Upper lobe of left lung (tissue), 6 donors: Measurements from ENCODE around the gene AACS. TPM values are rescaled to one million over a fixed set of nuclear protein-coding genes. Genes with fewer than 3 reads are reported as not detected.

Source experiments
- ATAC-seq, 2 donors: fragments of 200-7000 bp; cut with Tn5 transposase; one replicate each; pipeline ENCODE4 v1.9.1; 2022; ENCODE audit warnings: mild to moderate bottlenecking in 2 of 2, moderate library complexity in 2 of 2; ENCODE audit not compliant: low FRiP score in 2 of 2
- DNase-seq, 2 donors: peaks; one replicate each; pipeline ENCODE4 v3.0.0-alpha.2; 2019 to 2020
- H3K27ac ChIP-seq, 4 donors: fragments of 200-600 bp; sonication (generic); one replicate each; pipeline ENCODE4 v1.5.1; 2016 to 2019
- H3K27me3 ChIP-seq, 4 donors: fragments of 200-600 bp; sonication (generic); one replicate each; pipeline ENCODE4 v1.5.1; 2017 to 2019
- H3K36me3 ChIP-seq, 4 donors: fragments of 200-600 bp; sonication (generic); one replicate each; pipeline ENCODE4 v1.5.1; 2016 to 2019
- H3K4me1 ChIP-seq, 4 donors: fragments of 200-600 bp; sonication (generic); one replicate each; pipeline ENCODE4 v1.5.1; 2018 to 2019
- H3K4me3 ChIP-seq, 4 donors: fragments of 200-600 bp; sonication (generic); one replicate each; pipeline ENCODE4 v1.5.1; 2017 to 2019; ENCODE audit warnings: mild to moderate bottlenecking in 2 of 4, moderate library complexity in 1 of 4
- H3K9me3 ChIP-seq, 4 donors: fragments of 200-600 bp; sonication (generic); one replicate each; pipeline ENCODE4 v1.5.1; 2018 to 2019
- CTCF ChIP-seq, 6 experiments: fragments of 450-650 bp in 4 of 6; fragments of 200-600 bp in 2 of 6; sonication (generic) in 2 of 6; IDR thresholded peaks; one replicate each; pipeline ENCODE4 v1.5.1; 2016 to 2019; ENCODE audit warnings: antibody characterized with exemption in 6 of 6
- EP300 ChIP-seq, 4 donors: sonication (generic); formaldehyde crosslinking; IDR thresholded peaks; one replicate each; pipeline ENCODE4 v1.5.1; 2017; ENCODE audit warnings: antibody characterized with exemption in 4 of 4, control low read depth in 2 of 4
- POLR2A ChIP-seq, 4 donors: fragments of 450-650 bp; IDR thresholded peaks; one replicate each; pipeline ENCODE4 v1.5.1; 2016 to 2017; ENCODE audit warnings: antibody characterized with exemption in 4 of 4, mild to moderate bottlenecking in 2 of 4
- POLR2AphosphoS5 ChIP-seq, 2 donors: sonication (generic); formaldehyde crosslinking; IDR thresholded peaks; one replicate each; pipeline ENCODE4 v1.5.1; 2017; ENCODE audit warnings: antibody characterized with exemption in 2 of 2
- WGBS, 2 donors: methylation state at CpG; one replicate each; pipeline ENCODE4 v1.1.5; 2017 to 2018; 5-methylcytosine and 5-hydroxymethylcytosine counted together
- total RNA-seq, 6 donors: library from RNA; depleted of rRNA in 4 of 6; stranded (reverse); fragments of >200 nt in 4 of 6; gene quantifications; one replicate each; pipeline versions ENCODE4 v1.1.0 to v1.2.1, GENCODE V29; 2016 to 2021
- donor health status: DM: no; HTN: no; CAD: no; lungs with moderate emphysema.
- donor health status: DM: no; HTN: yes; CAD: no; lungs with severe emphysema.

AACS gene
- total RNA-seq, 6 donors from 2014 or later = 14.7 to 28.6 (median 25.5) TPM

GRCh38 chr12:125093681-125094330, 28.6 kb downstream of the AACS start:
- Histone ChIP-seq H3K27ac (peak overlapping the region in 1 of 4 donors; percentile 30), H3K4me3 (no peak overlapping the region), H3K36me3 (peaks cover 0 to 27% (median 16%) of the 10 kb centered on the region in 4 donors), H3K9me3 (no peaks in the 10 kb centered on the region), H3K27me3 (no peaks in the 10 kb centered on the region), H3K4me1 (peaks cover 0 to 20% (median 14%) of the 10 kb centered on the region in 4 donors)
- ATAC-seq (no peak), DNase-seq (no peak)
- TF ChIP-seq POLR2A (IDR thresholded peaks at IDR 0.05) (no peak), CTCF (IDR thresholded peaks at IDR 0.05) (no peak), EP300 (IDR thresholded peaks at IDR 0.05) (no peak), POLR2AphosphoS5 (IDR thresholded peaks at IDR 0.05) (no peak)
- 60 to 80% methylated on average over 4 to 26 of the region's 26 CpGs for WGBS, 2 donors

- H3K4me1 ChIP-seq = peaks cover 0 to 20% (median 14%) of the 10 kb centered on the region in 4 donors
- WGBS, 2 donors = 92 to 95% methylated on average over 7 of the region's 7 CpGs
- no peaks in the 10 kb centered on the region for H3K27me3 ChIP-seq
- H3K36me3 ChIP-seq = peaks cover 0 to 13% (median 5%) of the 10 kb centered on the region in 4 donors
- no peaks in the 10 kb centered on the region for H3K9me3 ChIP-seq
- DNase-seq (no peak), ATAC-seq (no peak)
- TF ChIP-seq POLR2AphosphoS5 (IDR thresholded peaks at IDR 0.05) = no peak
- TF ChIP-seq POLR2A (IDR thresholded peaks at IDR 0.05) = no peak
- no peak for TF ChIP-seq EP300 (IDR thresholded peaks at IDR 0.05)
- TF ChIP-seq CTCF (IDR thresholded peaks at IDR 0.05) = no peak
- no peak overlapping the region for H3K27ac ChIP-seq
- no peak overlapping the region for H3K4me3 ChIP-seq
Measured at GRCh38 chr12:125096894-125097293, 31.7 kb downstream of the AACS start.

- Histone ChIP-seq H3K9me3 (no peaks in the 10 kb centered on the region), H3K27me3 (no peaks in the 10 kb centered on the region), H3K4me3 (no peak overlapping the region), H3K4me1 (peaks cover 0 to 20% (median 12%) of the 10 kb centered on the region in 4 donors), H3K27ac (no peak overlapping the region), H3K36me3 (peaks cover 0 to 12% (median 1%) of the 10 kb centered on the region in 4 donors)
- ATAC-seq (no peak), DNase-seq (no peak)
- 67 to 79% methylated on average over 12 of the region's 12 CpGs for WGBS, 2 donors
- TF ChIP-seq POLR2A (IDR thresholded peaks at IDR 0.05) = no peak
Measured at GRCh38 chr12:125097427-125097826, 32.2 kb downstream of the AACS start.

GRCh38 chr12:125098676-125099408, 33.6 kb downstream of the AACS start:
- TF ChIP-seq EP300 (IDR thresholded peaks at IDR 0.05) (no peak), POLR2AphosphoS5 (IDR thresholded peaks at IDR 0.05) (no peak), POLR2A (IDR thresholded peaks at IDR 0.05) (no peak), CTCF (IDR thresholded peaks at IDR 0.05) (no peak)
- Histone ChIP-seq H3K36me3 (peaks cover 4 to 13% (median 8%) of the 10 kb centered on the region in 4 donors), H3K4me1 (peaks cover 0 to 7% (median under 1%) of the 10 kb centered on the region in 4 donors), H3K9me3 (no peaks in the 10 kb centered on the region), H3K4me3 (no peak overlapping the region), H3K27me3 (no peaks in the 10 kb centered on the region), H3K27ac (no peak overlapping the region)
- 61 to 67% methylated on average over 15 of the region's 15 CpGs for WGBS, 2 donors
- ATAC-seq = no peak
- no peak for DNase-seq

GRCh38 chr12:125099409-125099782, 34.2 kb downstream of the AACS start:
- TF ChIP-seq POLR2A (IDR thresholded peaks at IDR 0.05) = no peak
- TF ChIP-seq EP300 (IDR thresholded peaks at IDR 0.05) = no peak
- no peak for TF ChIP-seq POLR2AphosphoS5 (IDR thresholded peaks at IDR 0.05)
- no peak for TF ChIP-seq CTCF (IDR thresholded peaks at IDR 0.05)
- H3K9me3 ChIP-seq = no peaks in the 10 kb centered on the region
- H3K4me1 ChIP-seq = peaks cover 0 to 7% (median 0%) of the 10 kb centered on the region in 4 donors
- no peak for ATAC-seq
- 94 to 96% methylated on average over 7 of the region's 7 CpGs for WGBS, 2 donors
- peaks cover 4 to 16% (median 12%) of the 10 kb centered on the region in 4 donors for H3K36me3 ChIP-seq
- no peak for DNase-seq
- H3K27me3 ChIP-seq = no peaks in the 10 kb centered on the region
- no peak overlapping the region for H3K4me3 ChIP-seq
- H3K27ac ChIP-seq = no peak overlapping the region
